ENCODE data around the gene MLST8. TPM values are rescaled to one million over a fixed set of nuclear protein-coding genes. Genes with fewer than 3 reads are reported as not detected.
"Not testable (repeated sequence)": the region's sequence is repeated elsewhere in the genome, so short reads cannot be mapped to it uniquely, and the experiment has no call there.

MLST8 gene
- total RNA-seq, 1 donor from 2014 or later, result 25.3 TPM

DNA sequence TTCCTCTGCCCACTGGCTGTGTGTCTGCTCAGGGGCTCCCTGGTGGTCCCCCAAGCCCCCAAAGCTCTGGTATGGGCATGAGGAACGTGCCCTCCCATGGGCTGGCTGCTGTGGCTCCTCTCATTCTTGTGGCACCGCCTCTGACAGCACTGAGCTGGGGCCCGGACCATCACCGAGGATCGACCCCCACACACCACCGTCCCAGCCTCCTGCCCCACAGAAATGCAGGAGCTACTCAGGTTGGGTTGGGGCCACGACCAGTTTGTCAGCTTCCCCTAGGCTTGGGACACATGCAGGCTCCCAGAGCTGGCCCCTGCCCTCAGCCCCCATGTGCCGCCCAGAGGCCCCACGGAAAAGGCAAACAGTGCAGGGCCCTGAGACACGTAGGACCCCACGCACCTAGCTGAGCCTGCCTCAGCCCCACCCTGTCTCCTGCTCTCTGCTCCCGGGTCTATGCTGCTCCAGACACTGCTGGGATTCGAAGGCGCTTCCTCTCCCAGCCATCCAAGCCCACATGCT lies 5.6 kb upstream of the MLST8 start:
- intact Hi-C loops (cut with DNase I), result no loop called here
- DNase-seq (ENCODE audit: missing footprints) (no peak), ATAC-seq (no peak)

DNA sequence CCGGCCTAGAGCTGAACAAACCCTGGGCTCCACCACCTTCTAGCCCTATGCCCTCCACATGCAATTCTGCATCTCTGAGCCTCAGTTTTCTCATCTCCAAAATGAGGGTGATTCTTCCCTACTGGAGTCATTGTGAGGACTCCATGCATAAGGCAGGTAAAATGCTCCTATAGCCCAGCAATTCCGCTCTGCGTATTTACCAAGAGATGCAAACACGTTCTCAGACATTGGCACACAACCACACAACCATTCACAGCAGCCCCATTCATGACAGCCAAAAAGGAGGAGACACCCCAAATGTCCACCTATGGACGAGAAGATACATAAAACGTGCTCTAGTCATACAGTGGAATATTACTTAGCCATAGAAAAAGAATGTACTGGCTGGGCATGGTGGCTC lies 4.9 kb upstream of the MLST8 start:
- ATAC-seq, result no peak
- intact Hi-C loops (cut with DNase I), result no loop called here
- DNase-seq (ENCODE audit: missing footprints), result no peak

DNA sequence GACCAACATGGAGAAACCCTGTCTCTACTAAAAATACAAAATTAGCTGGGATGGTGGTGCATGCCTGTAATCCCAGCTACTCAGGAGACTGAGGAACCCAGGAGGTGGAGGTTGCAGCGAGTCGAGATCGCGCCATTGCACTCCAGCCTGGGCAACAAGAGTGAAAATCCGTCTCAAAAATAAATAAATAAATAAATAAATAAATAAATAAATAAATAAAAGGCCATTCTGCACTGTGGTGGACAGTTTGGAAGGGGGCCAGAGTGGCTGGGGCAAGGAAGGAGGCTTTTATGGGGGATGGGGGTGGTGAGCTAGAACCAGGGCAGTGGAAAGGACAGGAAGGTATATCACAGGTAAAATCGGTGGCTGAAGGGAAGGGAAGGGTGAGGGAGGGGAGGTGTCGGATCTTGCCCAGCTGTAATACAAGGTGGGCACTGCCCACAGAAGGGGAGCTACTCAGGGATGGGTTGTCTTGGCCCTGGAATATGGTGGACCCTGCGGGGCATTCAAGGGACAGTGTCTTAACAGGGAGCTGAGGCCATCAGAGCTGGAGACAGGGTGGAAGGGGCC lies 2.0 kb upstream of the MLST8 start:
- ATAC-seq; intact Hi-C loops (cut with DNase I); DNase-seq (ENCODE audit: missing footprints): not testable (repeated sequence)

DNA sequence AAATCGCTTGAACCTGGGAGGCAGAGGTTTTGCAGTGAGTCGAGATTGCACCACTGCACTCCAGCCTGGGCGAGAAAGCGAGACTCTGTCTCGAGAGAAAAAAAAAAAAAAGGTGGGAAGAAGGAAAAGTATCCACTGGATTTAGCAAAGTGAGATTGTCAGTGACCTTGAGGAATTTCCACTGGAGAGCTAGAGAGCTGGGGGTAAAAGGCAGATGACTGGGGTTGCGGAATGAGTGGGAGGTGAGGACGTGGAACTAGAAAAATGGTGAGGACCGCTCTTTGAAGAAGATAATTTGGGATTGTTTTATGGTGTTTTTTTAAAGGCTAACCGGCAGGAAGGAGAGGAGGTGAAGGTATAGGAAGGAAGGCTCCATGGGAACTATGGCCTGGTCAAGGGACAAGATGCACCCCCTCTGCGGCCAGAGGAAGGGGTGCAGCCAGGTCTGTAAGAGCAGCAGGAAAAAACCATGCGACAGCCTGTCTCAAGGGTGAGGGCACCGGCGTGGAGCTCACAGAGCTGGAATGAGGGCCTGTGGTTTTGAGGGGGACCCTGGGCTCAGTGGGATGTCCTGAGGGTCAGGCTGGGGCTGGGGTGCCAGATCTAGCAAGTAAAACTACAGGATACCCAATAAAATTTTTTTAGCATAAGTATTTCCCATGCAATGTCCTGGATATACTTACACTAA lies 694 bp upstream of the MLST8 start:
- ATAC-seq, result no peak
- intact Hi-C loops (cut with DNase I), result loop anchor here (5.0 kb wide), 3 partner anchors 47 to 308 kb away; partner anchors contain the start of genes ATP6V0C, ECI1 and TRAF7
- DNase-seq (ENCODE audit: missing footprints), result no peak

DNA sequence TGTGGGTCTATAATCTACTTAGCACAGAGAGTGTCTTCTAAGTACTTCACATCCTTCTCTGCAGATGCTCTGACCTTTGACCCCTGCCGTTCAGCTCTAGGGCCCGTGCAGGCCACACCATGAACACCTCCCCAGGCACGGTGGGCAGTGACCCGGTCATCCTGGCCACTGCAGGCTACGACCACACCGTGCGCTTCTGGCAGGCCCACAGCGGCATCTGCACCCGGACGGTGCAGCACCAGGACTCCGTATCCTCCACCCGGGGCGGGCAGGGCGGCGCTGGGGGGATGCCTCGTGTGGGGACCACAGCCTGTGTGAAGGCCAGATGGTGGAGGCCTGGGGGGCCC lies 686 bp downstream of the MLST8 start:
- ATAC-seq, result no peak
- DNase-seq (ENCODE audit: missing footprints), result peak; percentile 78
- intact Hi-C loops (cut with DNase I), result loop anchor here (5.0 kb wide), 3 partner anchors 46 to 306 kb away; partner anchors contain the start of genes ATP6V0C, ECI1 and TRAF7

DNA sequence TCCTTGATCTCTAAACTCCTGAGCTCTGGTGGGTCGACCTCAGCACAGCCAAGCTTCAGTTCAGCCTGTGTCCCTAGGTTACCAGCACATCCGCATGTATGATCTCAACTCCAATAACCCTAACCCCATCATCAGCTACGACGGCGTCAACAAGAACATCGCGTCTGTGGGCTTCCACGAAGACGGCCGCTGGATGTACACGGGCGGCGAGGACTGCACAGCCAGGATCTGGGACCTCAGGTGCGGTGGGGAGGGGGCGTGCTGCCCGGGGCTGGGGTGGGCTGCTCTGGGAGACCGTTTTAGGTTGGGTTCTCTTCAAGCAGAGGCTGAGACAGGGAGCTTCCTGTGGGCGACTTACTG lies 1.1 kb downstream of the MLST8 start:
- intact Hi-C loops (cut with DNase I), result loop anchor here (5.0 kb wide), 3 partner anchors 46 to 306 kb away; partner anchors contain the start of genes ATP6V0C, ECI1 and TRAF7
- ATAC-seq, result no peak
- DNase-seq (ENCODE audit: missing footprints), result no peak

DNA sequence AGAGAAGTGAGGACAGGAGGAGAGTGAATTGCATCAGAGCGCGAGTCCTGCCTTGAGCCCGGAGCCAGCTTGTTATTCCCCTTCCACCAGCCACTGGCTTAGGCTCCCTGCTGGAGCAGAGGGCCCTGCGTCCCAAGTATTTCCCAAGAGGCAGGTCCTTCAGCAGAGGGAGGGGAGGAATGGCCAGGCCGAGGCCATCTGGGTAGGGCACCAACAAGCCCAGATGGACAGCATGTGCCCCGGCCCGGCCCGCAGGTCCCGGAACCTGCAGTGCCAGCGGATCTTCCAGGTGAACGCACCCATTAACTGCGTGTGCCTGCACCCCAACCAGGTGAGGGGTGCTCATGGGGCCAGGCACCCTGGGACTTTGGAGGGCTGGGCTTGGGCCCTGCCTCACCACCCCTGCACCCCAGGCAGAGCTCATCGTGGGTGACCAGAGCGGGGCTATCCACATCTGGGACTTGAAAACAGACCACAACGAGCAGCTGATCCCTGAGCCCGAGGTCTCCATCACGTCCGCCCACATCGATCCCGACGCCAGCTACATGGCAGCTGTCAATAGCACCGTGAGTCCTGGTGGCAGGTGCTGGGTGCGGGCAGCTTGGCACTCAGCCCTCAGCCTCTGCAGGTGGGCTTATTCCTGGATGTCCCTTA lies 1.7 kb downstream of the MLST8 start:
- DNase-seq (ENCODE audit: missing footprints) (no peak), ATAC-seq (no peak)
- intact Hi-C loops (cut with DNase I), result loop anchor here (5.0 kb wide), 3 partner anchors 45 to 305 kb away; partner anchors contain the start of genes ATP6V0C, ECI1 and TRAF7

DNA sequence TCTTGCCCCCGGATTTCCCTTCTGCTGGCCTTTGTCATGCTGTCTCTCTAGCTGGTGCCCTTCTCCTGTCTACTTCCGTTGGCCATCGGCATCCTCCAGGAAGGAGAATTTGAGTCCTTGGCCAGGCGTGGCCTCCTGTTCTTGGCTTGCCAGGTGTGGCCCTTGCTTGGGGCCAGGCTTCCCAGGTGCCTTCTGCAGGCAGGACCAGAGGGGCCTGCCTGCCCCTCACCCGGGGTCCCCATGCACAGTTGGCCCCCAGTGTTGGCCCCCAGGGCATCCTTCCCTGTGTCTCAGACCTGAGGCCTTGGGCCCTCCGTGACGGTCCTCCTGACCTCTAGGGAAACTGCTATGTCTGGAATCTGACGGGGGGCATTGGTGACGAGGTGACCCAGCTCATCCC lies 2.6 kb downstream of the MLST8 start:
- ATAC-seq (no peak), DNase-seq (ENCODE audit: missing footprints) (no peak)
- intact Hi-C loops (cut with DNase I), result loop anchor here (5.0 kb wide), 3 partner anchors 44 to 304 kb away; partner anchors contain the start of genes ATP6V0C, ECI1 and TRAF7

DNA sequence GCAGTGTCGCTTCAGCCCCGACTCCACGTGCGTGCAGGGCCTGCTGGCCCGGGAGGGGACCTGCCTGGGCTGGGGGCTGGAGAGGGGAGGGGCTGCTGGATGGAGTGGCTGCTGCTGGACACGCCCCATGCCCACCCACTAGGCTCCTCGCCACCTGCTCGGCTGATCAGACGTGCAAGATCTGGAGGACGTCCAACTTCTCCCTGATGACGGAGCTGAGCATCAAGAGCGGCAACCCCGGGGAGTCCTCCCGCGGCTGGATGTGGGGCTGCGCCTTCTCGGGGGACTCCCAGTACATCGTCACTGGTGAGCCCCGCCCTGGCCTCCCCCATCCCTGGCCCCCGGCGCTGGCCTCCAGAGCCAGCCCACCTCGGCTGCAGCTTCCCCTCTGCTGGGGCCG lies 3.1 kb downstream of the MLST8 start:
- ATAC-seq (no peak), DNase-seq (ENCODE audit: missing footprints) (no peak)
- intact Hi-C loops (cut with DNase I), result loop anchor here (5.0 kb wide), 3 partner anchors 44 to 304 kb away; partner anchors contain the start of genes ATP6V0C, ECI1 and TRAF7

DNA sequence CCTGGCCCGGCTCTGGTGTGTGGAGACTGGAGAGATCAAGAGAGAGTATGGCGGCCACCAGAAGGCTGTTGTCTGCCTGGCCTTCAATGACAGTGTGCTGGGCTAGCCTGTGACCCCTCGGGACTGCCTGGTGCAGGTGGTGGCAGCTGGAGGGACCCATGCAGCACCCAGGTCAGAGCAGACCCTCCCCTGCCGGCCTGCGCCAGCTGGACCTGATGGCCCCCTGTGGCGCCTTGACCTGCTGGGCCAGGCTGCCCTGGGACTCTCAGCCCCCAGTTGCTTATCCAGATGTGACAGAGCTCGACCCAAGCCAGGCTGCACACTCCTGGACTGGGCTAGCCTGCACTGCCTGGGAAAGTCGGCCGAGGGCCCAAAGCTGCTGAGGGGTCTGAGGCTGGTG lies 3.5 kb downstream of the MLST8 start:
- no peak for DNase-seq (ENCODE audit: missing footprints)
- intact Hi-C loops (cut with DNase I), result loop anchor here (5.0 kb wide), 3 partner anchors 44 to 304 kb away; partner anchors contain the start of genes ATP6V0C, ECI1 and TRAF7
- ATAC-seq, result no peak

DNA sequence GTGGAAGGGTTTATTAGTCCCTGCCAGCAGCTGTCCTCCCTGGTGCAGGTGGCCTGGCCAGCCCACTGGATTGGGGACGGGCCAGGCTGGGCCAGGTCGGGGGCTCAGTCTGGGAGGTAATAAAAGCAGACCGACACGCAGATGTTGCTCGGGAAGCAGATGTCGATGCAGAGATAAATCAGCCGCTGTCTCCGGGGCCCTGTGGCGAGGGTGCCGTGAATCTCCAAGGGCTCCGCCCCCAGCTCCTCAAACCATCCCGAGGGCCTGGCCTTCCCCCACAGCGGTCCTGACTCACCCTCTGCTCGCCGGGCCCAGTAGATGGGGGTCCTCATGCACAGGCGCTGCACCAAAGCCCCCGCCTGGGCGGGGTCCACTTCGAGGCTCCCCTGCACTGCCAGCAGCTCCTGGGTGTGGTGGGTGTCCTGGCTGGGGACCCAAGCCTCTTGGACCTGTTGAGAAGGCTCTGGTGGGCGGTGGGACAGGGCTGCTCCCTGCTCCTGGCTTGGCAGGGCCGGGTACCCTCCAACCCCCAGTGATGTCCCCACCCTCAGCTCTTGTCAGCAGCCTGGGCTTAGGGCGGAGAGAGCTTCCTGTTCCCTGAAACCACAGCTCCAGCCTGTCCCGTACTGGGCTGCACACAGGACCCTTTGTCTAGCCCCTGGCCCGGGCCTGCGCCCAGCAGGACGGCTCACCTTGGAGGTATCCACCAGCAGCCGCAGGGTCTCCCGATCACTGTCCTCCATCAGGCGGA lies 4.2 kb downstream of the MLST8 start:
- intact Hi-C loops (cut with DNase I), result loop anchor here (5.0 kb wide), 4 partner anchors 43 to 303 kb away; partner anchors contain the start of genes ATP6V0C, ECI1, RPS2 and TRAF7
- no peak for DNase-seq (ENCODE audit: missing footprints)
- no peak for ATAC-seq

DNA sequence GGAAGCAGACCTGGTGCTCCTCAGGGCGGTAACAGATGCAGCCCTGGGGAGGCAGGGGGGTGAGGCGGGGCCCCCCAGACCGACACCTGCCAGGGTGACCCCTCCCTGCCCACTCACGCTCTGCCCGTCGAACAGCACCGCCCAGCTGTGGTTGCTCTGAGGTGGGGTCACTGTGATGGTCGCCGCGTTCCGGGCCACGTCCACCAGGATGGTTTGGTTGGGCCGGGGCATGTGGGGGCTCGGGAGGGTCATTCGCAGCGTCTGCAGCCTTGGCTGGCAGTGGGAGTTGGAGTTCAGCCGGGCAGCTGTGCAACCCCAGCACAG lies 4.7 kb downstream of the MLST8 start:
- ATAC-seq, result no peak
- DNase-seq (ENCODE audit: missing footprints), result no peak
- intact Hi-C loops (cut with DNase I), result loop anchor here (5.0 kb wide), 1 partner anchor 248 kb away; the partner anchor contains the start of gene RPS2

DNA sequence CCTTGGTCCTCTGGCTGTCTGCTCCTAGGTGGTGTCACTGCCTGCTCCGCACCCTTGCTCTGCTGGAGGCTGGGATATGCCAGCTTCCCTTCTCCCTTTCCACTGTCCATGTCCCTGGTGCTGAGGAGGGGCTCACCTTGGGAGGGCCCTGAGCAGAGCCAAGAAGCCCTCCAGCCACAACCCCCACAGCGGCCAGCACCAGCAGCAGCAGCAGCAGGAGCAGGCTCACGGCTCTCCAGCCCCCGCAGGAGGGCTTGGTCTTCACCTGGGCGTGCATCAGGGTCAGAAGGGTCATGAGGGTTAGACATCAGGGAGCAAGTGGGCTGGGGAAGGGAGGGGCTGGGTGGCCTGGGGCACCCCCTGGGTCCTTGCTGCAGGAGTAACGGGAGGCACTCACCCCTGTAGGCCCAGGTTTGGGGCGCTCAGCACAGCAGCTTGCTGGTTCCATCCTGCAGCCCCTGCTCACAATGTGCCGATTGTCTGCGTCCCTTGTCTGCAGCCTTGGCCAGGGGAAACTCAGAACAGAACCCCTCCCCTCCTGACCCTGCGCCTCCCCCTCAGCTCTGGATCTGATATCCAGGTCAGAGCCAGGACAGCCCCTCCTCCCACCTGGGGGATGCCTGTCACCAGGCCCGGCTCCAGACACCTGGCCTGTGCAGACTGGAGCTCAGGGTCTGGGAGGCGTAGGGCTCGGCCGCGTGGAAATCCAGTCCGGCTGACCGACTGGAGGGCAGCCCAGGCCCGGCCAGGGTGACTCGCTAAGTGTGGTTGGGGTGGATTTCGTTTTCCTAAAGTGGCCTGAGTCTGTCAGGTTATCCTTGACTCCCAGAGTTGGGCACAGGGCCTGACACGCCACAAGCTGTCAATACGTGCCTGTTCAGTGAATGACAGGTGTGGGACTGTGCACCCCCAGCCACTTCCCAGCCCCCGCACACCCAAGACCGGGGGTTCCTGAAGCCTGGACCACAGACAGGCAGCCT lies 5.4 kb downstream of the MLST8 start, which contains the start of gene BRICD5:
Gene BRICD5 (minus strand): TSS at position 478 of the 980 bp plus-strand sequence. CDS start 30 bp downstream, at position 448.
- intact Hi-C loops (cut with DNase I), result loop anchor here (5.0 kb wide), 1 partner anchor 248 kb away; the partner anchor contains the start of gene RPS2
- ATAC-seq (no peak), DNase-seq (ENCODE audit: missing footprints) (no peak)

DNA sequence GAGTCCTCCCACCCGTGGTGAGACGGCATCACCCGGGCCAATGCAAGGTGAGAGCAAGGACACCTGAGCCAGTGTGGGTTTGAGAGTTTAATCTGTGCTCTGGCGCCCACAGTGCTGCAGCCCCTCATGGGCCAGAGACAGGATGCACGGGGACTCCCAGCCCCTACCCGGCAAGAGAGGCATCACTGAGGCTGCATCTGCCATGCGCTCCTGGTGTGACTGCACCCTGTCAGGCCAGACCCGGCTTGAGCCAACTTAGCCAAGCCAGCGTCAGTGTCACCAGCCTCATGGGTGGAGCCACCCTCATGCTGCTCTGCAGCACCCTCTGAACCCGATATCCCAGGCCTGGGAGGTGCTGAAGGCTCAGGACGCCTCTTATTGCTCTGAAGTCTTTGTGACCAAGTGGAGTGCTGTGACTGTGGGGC lies 6.7 kb downstream of the MLST8 start:
- no peak for ATAC-seq
- DNase-seq (ENCODE audit: missing footprints), result no peak
- intact Hi-C loops (cut with DNase I), result loop anchor here (5.0 kb wide), 1 partner anchor 250 kb away; the partner anchor contains the start of gene RPS2

DNA sequence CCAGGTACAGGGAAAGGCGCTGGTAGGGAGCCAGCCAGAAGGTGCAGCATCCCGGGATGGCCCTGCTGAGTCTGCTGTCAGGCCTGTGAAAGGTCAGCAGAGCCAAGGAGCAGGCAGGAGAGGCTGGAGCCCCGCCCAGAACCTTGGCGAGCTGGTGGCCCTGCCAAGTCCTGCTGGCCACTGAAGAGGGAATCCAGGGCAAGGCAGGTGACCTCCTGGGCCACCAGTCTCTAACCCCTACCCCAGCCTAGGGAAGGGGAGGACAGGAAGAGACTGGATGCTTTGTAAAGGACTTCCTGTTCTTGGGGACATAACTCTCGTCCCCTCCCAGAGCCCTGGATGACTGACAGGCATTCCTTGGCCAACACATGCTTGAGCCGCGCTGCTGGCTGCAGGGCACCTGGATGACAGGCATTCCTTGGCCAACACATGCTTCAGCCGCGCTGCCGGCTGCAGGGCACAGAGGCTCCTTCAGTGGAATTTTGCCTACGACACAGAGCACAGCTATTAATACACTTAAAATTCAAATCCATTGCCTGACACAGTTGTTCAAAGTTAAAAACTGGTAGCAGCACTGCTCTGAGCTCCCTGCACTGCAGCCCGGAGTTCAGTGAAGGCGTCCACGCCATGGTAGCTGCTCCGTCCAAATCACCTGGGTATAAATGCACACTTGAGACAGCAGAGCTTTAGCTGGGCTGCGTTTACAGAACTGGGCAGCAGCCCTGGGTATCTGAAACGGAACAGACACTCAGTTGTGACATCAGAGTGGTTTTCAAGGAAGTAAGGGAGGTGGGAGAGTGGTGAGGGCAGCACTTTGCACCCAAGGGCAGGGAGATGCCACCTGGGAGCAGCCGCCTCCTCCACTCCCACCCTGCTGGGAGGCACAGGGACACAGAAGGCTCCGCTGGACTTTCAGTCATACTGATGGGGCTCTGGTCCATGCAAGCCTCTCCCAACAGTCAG lies 7.4 kb downstream of the MLST8 start:
- ATAC-seq (peak; percentile 38), DNase-seq (ENCODE audit: missing footprints) (no peak)
- intact Hi-C loops (cut with DNase I), result loop anchor here (5.0 kb wide), 1 partner anchor 250 kb away; the partner anchor contains the start of gene RPS2

Measured in Right ventricle myocardium inferior (tissue), 1 donor.